Type B pancreatic cell (in vitro differentiated cells): ENCODE results near the gene RIPK3. TPM values are rescaled to one million over a fixed set of nuclear protein-coding genes. Genes with fewer than 3 reads are reported as not detected.

Experiments used
- DNase-seq: peaks from one replicate; pipeline ENCODE4 v3.0.0; 2021; ENCODE audit warnings: mixed read lengths; ENCODE audit not compliant: unreplicated experiment; ENCODE audit errors: extremely low spot score
- H3K27ac Mint-ChIP-seq: 2 replicates; pipeline ENCODE4 v1.8.0; 2021; ENCODE audit warnings: mild to moderate bottlenecking, mixed read lengths
- H3K27me3 Mint-ChIP-seq: 2 replicates; pipeline ENCODE4 v1.8.0; 2021; ENCODE audit warnings: mixed read lengths
- H3K36me3 Mint-ChIP-seq: 2 replicates; pipeline ENCODE4 v1.8.0; 2021; ENCODE audit warnings: mixed read lengths
- H3K4me1 Mint-ChIP-seq: one replicate; pipeline ENCODE4 v1.8.0; 2021; ENCODE audit warnings: mixed read lengths; ENCODE audit not compliant: unreplicated experiment
- H3K4me3 Mint-ChIP-seq: 2 replicates; pipeline ENCODE4 v1.8.0; 2021; ENCODE audit warnings: mild to moderate bottlenecking, mixed read lengths
- H3K9me3 Mint-ChIP-seq: 2 replicates; pipeline ENCODE4 v1.8.0; 2021; ENCODE audit warnings: mixed read lengths
- total RNA-seq: library from RNA; stranded (reverse); gene quantifications from 2 replicates; pipeline ENCODE4 v1.2.1, GENCODE V29; 2021; ENCODE audit warnings: low replicate concordance
- TF ChIP-seq, protein P1 (sequence below): fragments of 200-600 bp; sonication (generic); conservative IDR thresholded peaks from 2 replicates; pipeline ENCODE4 v1.5.0; 2021; ENCODE audit warnings: antibody characterized with exemption, mild to moderate bottlenecking

Gene RIPK3
- total RNA-seq, 1 donor from 2014 or later: 5.6 TPM

DNA sequence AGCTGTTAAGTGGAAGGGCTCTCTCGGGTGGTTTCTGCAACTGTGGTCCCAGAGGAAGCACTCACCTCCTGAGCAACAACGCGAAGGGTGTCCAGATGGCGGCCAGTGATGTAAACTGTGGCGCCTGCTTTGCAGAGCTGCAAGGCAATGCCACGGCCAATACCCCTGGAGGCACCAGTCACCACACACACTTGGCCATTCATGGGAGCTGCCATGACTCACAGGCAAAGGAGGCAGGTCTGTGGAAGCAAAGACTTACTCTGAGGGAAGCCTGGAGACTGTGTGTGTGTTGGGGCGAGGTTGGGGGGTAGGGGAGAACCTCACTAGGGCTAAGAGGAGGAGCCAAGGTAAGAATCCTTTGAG lies 40.9 kb downstream of the RIPK3 start:
- DNase-seq: no peak
- Mint-ChIP-seq H3K4me3 (peak overlapping the region; percentile 95), H3K27ac (peak overlapping the region; percentile 98), H3K4me1 (peaks cover 33% of the 10 kb centered on the region), H3K27me3 (no peaks in the 10 kb centered on the region), H3K36me3 (peaks cover 4% of the 10 kb centered on the region), H3K9me3 (no peaks in the 10 kb centered on the region)
- TF ChIP-seq, protein P1, sequence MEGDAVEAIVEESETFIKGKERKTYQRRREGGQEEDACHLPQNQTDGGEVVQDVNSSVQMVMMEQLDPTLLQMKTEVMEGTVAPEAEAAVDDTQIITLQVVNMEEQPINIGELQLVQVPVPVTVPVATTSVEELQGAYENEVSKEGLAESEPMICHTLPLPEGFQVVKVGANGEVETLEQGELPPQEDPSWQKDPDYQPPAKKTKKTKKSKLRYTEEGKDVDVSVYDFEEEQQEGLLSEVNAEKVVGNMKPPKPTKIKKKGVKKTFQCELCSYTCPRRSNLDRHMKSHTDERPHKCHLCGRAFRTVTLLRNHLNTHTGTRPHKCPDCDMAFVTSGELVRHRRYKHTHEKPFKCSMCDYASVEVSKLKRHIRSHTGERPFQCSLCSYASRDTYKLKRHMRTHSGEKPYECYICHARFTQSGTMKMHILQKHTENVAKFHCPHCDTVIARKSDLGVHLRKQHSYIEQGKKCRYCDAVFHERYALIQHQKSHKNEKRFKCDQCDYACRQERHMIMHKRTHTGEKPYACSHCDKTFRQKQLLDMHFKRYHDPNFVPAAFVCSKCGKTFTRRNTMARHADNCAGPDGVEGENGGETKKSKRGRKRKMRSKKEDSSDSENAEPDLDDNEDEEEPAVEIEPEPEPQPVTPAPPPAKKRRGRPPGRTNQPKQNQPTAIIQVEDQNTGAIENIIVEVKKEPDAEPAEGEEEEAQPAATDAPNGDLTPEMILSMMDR: no peak

DNA sequence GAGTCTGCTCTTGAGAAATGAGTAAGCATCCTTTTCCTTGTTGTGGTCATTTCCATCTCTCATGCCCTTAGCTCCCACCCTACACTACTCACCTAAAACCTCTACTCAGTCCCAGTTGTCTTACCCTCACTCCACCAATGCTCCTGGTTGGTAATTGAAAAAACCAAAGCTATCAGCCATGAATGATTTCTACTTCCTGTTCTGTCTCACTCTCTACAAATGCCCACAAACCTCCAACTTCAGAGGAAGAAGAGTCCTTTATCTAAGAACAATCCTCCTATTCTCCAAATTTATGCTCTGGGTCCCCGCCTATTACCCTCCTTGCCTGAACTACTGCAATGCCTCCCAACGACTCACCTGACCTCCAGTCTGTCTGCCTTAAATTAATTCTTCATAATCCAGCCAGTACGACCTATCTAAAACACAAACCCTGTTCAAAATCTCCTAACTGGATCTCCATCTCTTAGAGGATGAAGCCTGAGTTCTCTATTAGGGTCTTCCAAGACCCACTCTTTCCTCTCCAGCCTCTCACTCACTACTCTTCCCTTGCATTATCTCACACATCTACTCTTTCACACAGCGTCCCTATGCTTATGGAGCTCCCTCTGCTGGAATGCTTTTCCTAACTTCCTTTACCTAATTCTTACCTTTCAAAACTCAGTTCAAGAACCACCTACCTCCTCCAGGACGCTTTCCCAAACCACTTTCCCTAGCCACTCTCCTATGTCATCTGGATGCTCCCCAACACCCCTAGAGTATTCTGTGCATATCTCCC lies 42.4 kb downstream of the RIPK3 start:
- Mint-ChIP-seq H3K27me3 (no peaks in the 10 kb centered on the region), H3K36me3 (peaks cover 4% of the 10 kb centered on the region), H3K4me1 (peaks cover 33% of the 10 kb centered on the region), H3K27ac (peak overlapping the region; percentile 83), H3K9me3 (no peaks in the 10 kb centered on the region), H3K4me3 (peak overlapping the region; percentile 64)
- no peak for DNase-seq
- TF ChIP-seq, protein P1: peak; percentile 54

DNA sequence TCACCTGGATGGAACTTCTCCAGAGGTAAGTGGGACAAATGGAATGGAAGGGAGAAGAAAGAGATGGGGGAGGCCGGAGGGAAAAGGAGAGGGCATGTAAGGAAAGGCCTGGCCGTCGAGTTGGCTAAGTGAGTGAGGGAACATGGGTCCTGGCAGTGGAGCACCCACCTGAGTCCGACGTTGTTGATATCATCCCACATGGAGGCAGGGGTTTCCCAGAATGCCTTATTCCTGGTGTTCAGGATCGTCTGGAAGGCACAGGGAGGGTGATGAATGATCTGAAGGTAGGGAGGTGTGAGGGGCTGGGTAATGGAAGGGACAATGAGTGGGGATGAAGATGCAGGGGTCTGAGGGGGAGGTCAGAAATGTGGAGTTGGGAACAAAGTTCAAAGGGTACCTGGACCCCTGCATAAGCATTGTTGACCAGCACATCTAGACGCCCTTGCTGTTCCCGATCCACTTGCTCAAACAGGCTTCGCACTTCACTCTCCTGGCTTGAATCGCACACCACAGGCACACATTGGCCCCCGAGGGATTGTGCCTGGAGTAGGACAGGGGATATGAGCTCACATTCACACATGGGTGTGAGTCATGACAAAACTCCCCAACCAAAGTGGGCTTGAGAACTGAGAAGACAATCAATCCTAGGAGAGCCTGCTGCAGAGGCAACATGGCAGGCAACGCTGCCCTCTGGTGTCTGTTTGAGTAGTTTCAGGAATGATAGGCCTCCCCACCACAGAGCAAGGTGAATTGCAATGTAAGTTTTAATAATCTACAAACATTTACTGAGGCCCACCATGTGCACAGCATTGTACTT lies 43.2 kb downstream of the RIPK3 start:
- peaks cover 4% of the 10 kb centered on the region for H3K36me3 Mint-ChIP-seq
- DNase-seq: no peak
- H3K27ac Mint-ChIP-seq: peak overlapping the region; percentile 83
- no peaks in the 10 kb centered on the region for H3K9me3 Mint-ChIP-seq
- H3K4me3 Mint-ChIP-seq: peak overlapping the region; percentile 35
- TF ChIP-seq, protein P1: peak; percentile 84
- peaks cover 32% of the 10 kb centered on the region for H3K4me1 Mint-ChIP-seq
- H3K27me3 Mint-ChIP-seq: no peaks in the 10 kb centered on the region

DNA sequence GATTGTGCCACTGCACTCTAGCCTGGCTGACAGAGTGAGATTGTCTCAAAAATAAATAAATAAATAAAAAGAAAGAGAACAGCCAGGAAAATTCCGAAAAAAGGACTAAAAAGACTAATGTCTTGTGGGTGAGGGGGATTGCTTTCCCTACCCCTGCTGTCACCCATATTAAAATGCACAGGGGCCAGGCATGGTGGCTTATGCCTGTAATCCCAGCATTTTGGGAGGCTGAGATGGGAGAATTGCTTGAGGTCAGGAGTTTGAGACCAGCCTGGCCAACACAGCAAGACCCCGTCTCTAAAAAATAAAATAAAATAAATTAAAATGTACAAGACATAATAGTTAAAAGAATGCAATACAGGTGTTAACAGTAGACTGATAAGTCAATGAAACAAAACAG lies 46.3 kb downstream of the RIPK3 start:
- no peaks in the 10 kb centered on the region for H3K9me3 Mint-ChIP-seq
- H3K27me3 Mint-ChIP-seq: no peaks in the 10 kb centered on the region
- no peak for DNase-seq
- TF ChIP-seq, protein P1: no peak
- H3K27ac Mint-ChIP-seq: no peak overlapping the region
- H3K4me1 Mint-ChIP-seq: peaks cover 13% of the 10 kb centered on the region
- no peak overlapping the region for H3K4me3 Mint-ChIP-seq
- H3K36me3 Mint-ChIP-seq: peaks cover 7% of the 10 kb centered on the region

DNA sequence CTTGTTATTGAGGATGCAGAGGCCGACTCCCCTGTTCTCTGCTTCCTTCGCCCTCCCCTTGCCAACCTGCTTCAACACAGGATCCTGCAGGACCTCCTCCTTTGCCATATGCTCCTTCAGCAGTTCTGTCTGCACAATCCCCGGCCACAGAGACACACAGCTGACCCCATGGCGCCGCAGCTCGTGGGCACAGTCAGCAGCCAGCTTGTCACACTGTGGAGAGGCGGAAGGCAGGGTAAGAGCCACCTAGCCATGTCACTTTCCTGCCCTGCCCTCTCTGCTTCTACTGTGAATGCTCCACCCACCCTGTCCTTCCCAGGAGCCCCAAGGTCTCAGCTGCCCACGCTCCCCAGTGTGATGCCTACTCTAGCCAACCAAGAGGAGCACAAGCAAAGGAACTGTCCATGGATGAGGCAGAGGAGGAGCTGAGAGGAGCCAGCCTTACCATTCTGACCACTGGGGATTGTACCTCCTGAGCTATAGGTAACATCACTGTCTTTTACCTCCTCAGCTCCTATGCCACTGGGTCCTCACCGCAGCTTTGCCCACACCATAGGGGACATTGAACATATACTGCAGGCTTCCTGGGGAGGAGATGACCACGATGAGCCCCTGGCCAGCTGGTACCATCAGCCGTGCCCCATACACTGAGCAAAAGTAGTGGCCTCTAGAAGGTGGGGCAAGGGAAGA lies 47.5 kb downstream of the RIPK3 start:
- Mint-ChIP-seq H3K27ac (no peak overlapping the region), H3K36me3 (peaks cover 7% of the 10 kb centered on the region), H3K27me3 (no peaks in the 10 kb centered on the region), H3K4me1 (peaks cover 8% of the 10 kb centered on the region), H3K4me3 (no peak overlapping the region), H3K9me3 (no peaks in the 10 kb centered on the region)
- TF ChIP-seq, protein P1: no peak
- DNase-seq: no peak
